Measurements from ENCODE around the gene HLCS. TPM values are rescaled to one million over a fixed set of nuclear protein-coding genes. Genes with fewer than 3 reads are reported as not detected.

The HLCS gene
- total RNA-seq, 2 experiments from 2014 or later: 14.3 to 15.0 TPM

- ChIA-PET POLR2A (no interaction called here), CTCF (interaction anchor here (0.7 kb wide), 2 partner anchors 60 to 115 kb away, joined by 3 read pairs; no protein-coding TSS in a partner anchor)
- H3K4me1 Mint-ChIP-seq: no peaks in the 10 kb centered on the region
- DNase-seq (no peak), ATAC-seq (no peak)
- no peaks in the 10 kb centered on the region for H3K9me3 Mint-ChIP-seq (ENCODE audit: low read depth)
- H3K27ac Mint-ChIP-seq: no peak overlapping the region
- H3K36me3 Mint-ChIP-seq (ENCODE audit: low read depth): peaks cover 27% of the 10 kb centered on the region
- H3K27me3 Mint-ChIP-seq: no peaks in the 10 kb centered on the region
- intact Hi-C loops (cut with DNase I, micrococcal nuclease): no loop called here
- no peak overlapping the region for H3K4me3 Mint-ChIP-seq
Measured at GRCh38 chr21:36892201-36892600, 74.3 kb downstream of the HLCS start.

GRCh38 chr21:36891692-36892091 lies 74.8 kb downstream of the HLCS start:
- ChIA-PET CTCF (interaction anchor here (0.6 to 0.9 kb wide), 2 partner anchors 31 to 34 kb away, joined by 3 to 4 read pairs; no protein-coding TSS in a partner anchor), POLR2A (no interaction called here)
- DNase-seq: no peak
- intact Hi-C loops (cut with DNase I, micrococcal nuclease): no loop called here
- peaks cover 28% of the 10 kb centered on the region for H3K36me3 Mint-ChIP-seq (ENCODE audit: low read depth)
- H3K9me3 Mint-ChIP-seq (ENCODE audit: low read depth): no peaks in the 10 kb centered on the region
- H3K27me3 Mint-ChIP-seq: no peaks in the 10 kb centered on the region
- H3K27ac Mint-ChIP-seq: no peak overlapping the region
- ATAC-seq: no peak
- no peak overlapping the region for H3K4me3 Mint-ChIP-seq
- H3K4me1 Mint-ChIP-seq: no peaks in the 10 kb centered on the region

- POLR2A ChIA-PET: no interaction called here
- Mint-ChIP-seq H3K9me3 (ENCODE audit: low read depth) (no peaks in the 10 kb centered on the region), H3K4me1 (no peaks in the 10 kb centered on the region), H3K4me3 (no peak overlapping the region), H3K27ac (no peak overlapping the region), H3K27me3 (no peaks in the 10 kb centered on the region), H3K36me3 (ENCODE audit: low read depth) (peaks cover 24% of the 10 kb centered on the region)
- CTCF ChIA-PET: interaction anchor here (0.6 to 0.9 kb wide), 2 partner anchors 32 to 34 kb away, joined by 3 to 4 read pairs; no protein-coding TSS in a partner anchor
- ATAC-seq (no peak), DNase-seq (no peak)
- intact Hi-C loops (cut with DNase I, micrococcal nuclease): no loop called here
Measured at GRCh38 chr21:36891121-36891520, 75.3 kb downstream of the HLCS start.

GRCh38 chr21:36890086-36890485 lies 76.4 kb downstream of the HLCS start:
- H3K36me3 Mint-ChIP-seq (ENCODE audit: low read depth): peaks cover 24% of the 10 kb centered on the region

GRCh38 chr21:36889401-36889800 lies 77.1 kb downstream of the HLCS start:
- ChIA-PET CTCF (interaction anchor here (1.4 kb wide), 1 partner anchor 259 kb away, joined by 3 read pairs; no protein-coding TSS in a partner anchor), POLR2A (no interaction called here)
- Mint-ChIP-seq H3K27ac (no peak overlapping the region), H3K4me3 (no peak overlapping the region), H3K9me3 (ENCODE audit: low read depth) (no peaks in the 10 kb centered on the region), H3K36me3 (ENCODE audit: low read depth) (peaks cover 26% of the 10 kb centered on the region), H3K4me1 (no peaks in the 10 kb centered on the region), H3K27me3 (no peaks in the 10 kb centered on the region)
- intact Hi-C loops (cut with DNase I, micrococcal nuclease): no loop called here
- DNase-seq (no peak), ATAC-seq (no peak)

More at GRCh38 chr21:36890086-36890485, 76.4 kb downstream of the HLCS start:
- ATAC-seq (no peak), DNase-seq (no peak)
- H3K27me3 Mint-ChIP-seq: no peaks in the 10 kb centered on the region
- H3K9me3 Mint-ChIP-seq (ENCODE audit: low read depth): no peaks in the 10 kb centered on the region
- H3K27ac Mint-ChIP-seq: no peak overlapping the region
- intact Hi-C loops (cut with DNase I, micrococcal nuclease): no loop called here
- no peaks in the 10 kb centered on the region for H3K4me1 Mint-ChIP-seq
- ChIA-PET CTCF (interaction anchor here (1.4 kb wide), 1 partner anchor 260 kb away, joined by 3 read pairs; no protein-coding TSS in a partner anchor), POLR2A (no interaction called here)
- no peak overlapping the region for H3K4me3 Mint-ChIP-seq

- ChIA-PET POLR2A (no interaction called here), CTCF (interaction anchor here (1.4 kb wide), 1 partner anchor 258 kb away, joined by 3 read pairs; no protein-coding TSS in a partner anchor)
- Mint-ChIP-seq H3K9me3 (ENCODE audit: low read depth) (peaks cover 4% of the 10 kb centered on the region), H3K4me1 (no peaks in the 10 kb centered on the region), H3K27ac (no peak overlapping the region), H3K36me3 (ENCODE audit: low read depth) (peaks cover 36% of the 10 kb centered on the region), H3K27me3 (no peaks in the 10 kb centered on the region), H3K4me3 (no peak overlapping the region)
- intact Hi-C loops (cut with DNase I, micrococcal nuclease): no loop called here
- ATAC-seq (no peak), DNase-seq (no peak)
Measured at GRCh38 chr21:36888466-36888865, 78.0 kb downstream of the HLCS start.

GRCh38 chr21:36887963-36888362 lies 78.5 kb downstream of the HLCS start:
- no peak overlapping the region for H3K27ac Mint-ChIP-seq
- ChIA-PET POLR2A (no interaction called here), CTCF (no interaction called here)
- no peaks in the 10 kb centered on the region for H3K27me3 Mint-ChIP-seq
- DNase-seq: no peak
- H3K4me1 Mint-ChIP-seq: no peaks in the 10 kb centered on the region
- H3K4me3 Mint-ChIP-seq: no peak overlapping the region
- H3K36me3 Mint-ChIP-seq (ENCODE audit: low read depth): peaks cover 39% of the 10 kb centered on the region
- intact Hi-C loops (cut with DNase I, micrococcal nuclease): no loop called here
- H3K9me3 Mint-ChIP-seq (ENCODE audit: low read depth): peaks cover 6% of the 10 kb centered on the region
- no peak for ATAC-seq

- CTCF ChIA-PET: interaction anchor here (1.3 kb wide), 1 partner anchor 15 kb away, joined by 3 read pairs; no protein-coding TSS in a partner anchor
- no peak for ATAC-seq
- no peaks in the 10 kb centered on the region for H3K27me3 Mint-ChIP-seq
- H3K9me3 Mint-ChIP-seq (ENCODE audit: low read depth): peaks cover 8% of the 10 kb centered on the region
- H3K4me3 Mint-ChIP-seq: no peak overlapping the region
- peaks cover 33% of the 10 kb centered on the region for H3K36me3 Mint-ChIP-seq (ENCODE audit: low read depth)
- POLR2A ChIA-PET: no interaction called here
- no peak overlapping the region for H3K27ac Mint-ChIP-seq
- H3K4me1 Mint-ChIP-seq: no peaks in the 10 kb centered on the region
- no peak for DNase-seq
- intact Hi-C loops (cut with DNase I, micrococcal nuclease): no loop called here
Measured at GRCh38 chr21:36883532-36884486, 82.7 kb downstream of the HLCS start.

- no peaks in the 10 kb centered on the region for H3K4me1 Mint-ChIP-seq
- ATAC-seq (no peak), DNase-seq (no peak)
- H3K9me3 Mint-ChIP-seq (ENCODE audit: low read depth): peaks cover 16% of the 10 kb centered on the region
- intact Hi-C loops (cut with DNase I, micrococcal nuclease): no loop called here
- CTCF ChIA-PET: no interaction called here
- H3K27ac Mint-ChIP-seq: no peak overlapping the region
- H3K36me3 Mint-ChIP-seq (ENCODE audit: low read depth): peaks cover 40% of the 10 kb centered on the region
- no peak overlapping the region for H3K4me3 Mint-ChIP-seq
- POLR2A ChIA-PET: no interaction called here
- H3K27me3 Mint-ChIP-seq: no peaks in the 10 kb centered on the region
Measured at GRCh38 chr21:36882776-36883175, 83.7 kb downstream of the HLCS start.

GRCh38 chr21:36881228-36881627 lies 85.2 kb downstream of the HLCS start:
- Mint-ChIP-seq H3K27me3 (no peaks in the 10 kb centered on the region), H3K36me3 (ENCODE audit: low read depth) (peaks cover 44% of the 10 kb centered on the region), H3K4me1 (no peaks in the 10 kb centered on the region), H3K4me3 (no peak overlapping the region), H3K9me3 (ENCODE audit: low read depth) (peaks cover 16% of the 10 kb centered on the region), H3K27ac (no peak overlapping the region)
- POLR2A ChIA-PET: no interaction called here
- intact Hi-C loops (cut with DNase I, micrococcal nuclease): no loop called here
- ATAC-seq (no peak), DNase-seq (no peak)
- CTCF ChIA-PET: no interaction called here

GRCh38 chr21:36879827-36880226 lies 86.6 kb downstream of the HLCS start:
- DNase-seq: no peak
- ChIA-PET POLR2A (no interaction called here), CTCF (interaction anchor here (0.5 kb wide), 1 partner anchor 443 kb away, joined by 3 read pairs; no protein-coding TSS in a partner anchor)
- Mint-ChIP-seq H3K27me3 (no peaks in the 10 kb centered on the region), H3K27ac (no peak overlapping the region), H3K4me3 (no peak overlapping the region), H3K36me3 (ENCODE audit: low read depth) (peaks cover 39% of the 10 kb centered on the region), H3K4me1 (no peaks in the 10 kb centered on the region), H3K9me3 (ENCODE audit: low read depth) (peaks cover 16% of the 10 kb centered on the region)
- ATAC-seq: no peak
- intact Hi-C loops (cut with DNase I, micrococcal nuclease): no loop called here

- DNase-seq (no peak), ATAC-seq (no peak)
- Mint-ChIP-seq H3K27me3 (no peaks in the 10 kb centered on the region), H3K4me1 (no peaks in the 10 kb centered on the region), H3K36me3 (ENCODE audit: low read depth) (peaks cover 20% of the 10 kb centered on the region), H3K4me3 (no peak overlapping the region), H3K9me3 (ENCODE audit: low read depth) (peaks cover 9% of the 10 kb centered on the region), H3K27ac (no peak overlapping the region)
- CTCF ChIA-PET: interaction anchor here (0.7 kb wide), 1 partner anchor 38 kb away, joined by 3 read pairs; no protein-coding TSS in a partner anchor
- POLR2A ChIA-PET: no interaction called here
- intact Hi-C loops (cut with DNase I, micrococcal nuclease): no loop called here
Measured at GRCh38 chr21:36877741-36878140, 88.7 kb downstream of the HLCS start.
